ENCODE data around the gene LAMC3.
"Not testable (repeated sequence)": the region's sequence is repeated elsewhere in the genome, so short reads cannot be mapped to it uniquely, and the experiment has no call there.

The LAMC3 gene

GRCh38 chr9:131103024-131103423 lies 94.0 kb downstream of the LAMC3 start:
- no peak for DNase-seq

- DNase-seq, result no peak
Observed at GRCh38 chr9:131103535-131103934, 94.6 kb downstream of the LAMC3 start.

- no peak for DNase-seq
Observed at GRCh38 chr9:131104016-131104740, 95.2 kb downstream of the LAMC3 start.

GRCh38 chr9:131105952-131106351 lies 97.0 kb downstream of the LAMC3 start:
- no peak for DNase-seq

GRCh38 chr9:131107760-131108159 lies 98.8 kb downstream of the LAMC3 start:
- DNase-seq, result no peak

- DNase-seq, result no peak
Observed at GRCh38 chr9:131111186-131111853, 102.3 kb downstream of the LAMC3 start.

GRCh38 chr9:131111854-131112311 lies 102.9 kb downstream of the LAMC3 start:
- DNase-seq, result no peak

GRCh38 chr9:131112374-131113154 lies 103.6 kb downstream of the LAMC3 start:
- DNase-seq, result no peak

GRCh38 chr9:131113655-131114054 lies 104.7 kb downstream of the LAMC3 start:
- no peak for DNase-seq

GRCh38 chr9:131114084-131114535 lies 105.1 kb downstream of the LAMC3 start:
- no peak for DNase-seq

GRCh38 chr9:131115360-131115742 lies 106.4 kb downstream of the LAMC3 start:
- DNase-seq, result not testable (repeated sequence)

GRCh38 chr9:131116281-131117120 lies 107.5 kb downstream of the LAMC3 start:
- no peak for DNase-seq

- no peak for DNase-seq
Observed at GRCh38 chr9:131117121-131117761, 108.3 kb downstream of the LAMC3 start.

GRCh38 chr9:131117762-131118145 lies 108.8 kb downstream of the LAMC3 start:
- no peak for DNase-seq

GRCh38 chr9:131119600-131119999 lies 110.6 kb downstream of the LAMC3 start:
- no peak for DNase-seq

GRCh38 chr9:131120620-131121228 lies 111.8 kb downstream of the LAMC3 start:
- no peak for DNase-seq

- no peak for DNase-seq
Observed at GRCh38 chr9:131121346-131121745, 112.4 kb downstream of the LAMC3 start.

GRCh38 chr9:131122158-131122557 lies 113.2 kb downstream of the LAMC3 start:
- no peak for DNase-seq

GRCh38 chr9:131125038-131125287 lies 116.0 kb downstream of the LAMC3 start:
- no peak for DNase-seq

- DNase-seq, result peak; percentile 98
Observed at GRCh38 chr9:131125288-131126058, 116.5 kb downstream of the LAMC3 start, which contains the start of gene NUP214. NUP214 (plus strand) TSS chr9:131125586; CDS start chr9:131125705, 119 bp downstream.

GRCh38 chr9:131126059-131126426 lies 117.1 kb downstream of the LAMC3 start:
- DNase-seq, result no peak

All from NCI-H2029 (cell line).